Fibroblast of skin of right quadriceps (primary cell): ENCODE measurements around the gene VAV2.
"Not testable (repeated sequence)": the region's sequence is repeated elsewhere in the genome, so short reads cannot be mapped to it uniquely, and the experiment has no call there.

Experiments
- DNase-seq: peaks from one replicate; pipeline ENCODE4 v3.0.0-alpha.2; 2013

VAV2 gene

GRCh38 chr9:133762488-133763271 is 229.4 kb downstream of the VAV2 start:
- no peak for DNase-seq

- DNase-seq, result no peak
These were observed 230.4 kb downstream of the VAV2 start for GRCh38 chr9:133761641-133762248.

GRCh38 chr9:133760713-133761290 is 231.3 kb downstream of the VAV2 start:
- no peak for DNase-seq

- DNase-seq, result no peak
These were observed 232.2 kb downstream of the VAV2 start for GRCh38 chr9:133759946-133760345.

- DNase-seq, result no peak
These were observed 232.8 kb downstream of the VAV2 start for GRCh38 chr9:133759146-133759900.

GRCh38 chr9:133758228-133758627 is 233.9 kb downstream of the VAV2 start:
- DNase-seq, result no peak

- no peak for DNase-seq
These were observed 237.4 kb downstream of the VAV2 start for GRCh38 chr9:133754688-133755227.

GRCh38 chr9:133754187-133754586 is 237.9 kb downstream of the VAV2 start:
- no peak for DNase-seq

- DNase-seq, result no peak
These were observed 239.2 kb downstream of the VAV2 start for GRCh38 chr9:133752739-133753446.

GRCh38 chr9:133750982-133751649 is 241.0 kb downstream of the VAV2 start:
- no peak for DNase-seq

GRCh38 chr9:133747309-133747708 is 244.8 kb downstream of the VAV2 start:
- DNase-seq, result no peak

GRCh38 chr9:133744528-133744927 is 247.6 kb downstream of the VAV2 start:
- not testable (repeated sequence) for DNase-seq

GRCh38 chr9:133742849-133743444 is 249.2 kb downstream of the VAV2 start:
- DNase-seq, result peak; percentile 59

- DNase-seq, result no peak
These were observed 249.9 kb downstream of the VAV2 start for GRCh38 chr9:133742251-133742650.

- DNase-seq, result no peak
These were observed 250.4 kb downstream of the VAV2 start for GRCh38 chr9:133741716-133742115.

GRCh38 chr9:133740911-133741310 is 251.2 kb downstream of the VAV2 start:
- DNase-seq, result no peak

- DNase-seq, result no peak
These were observed 252.5 kb downstream of the VAV2 start for GRCh38 chr9:133739408-133740280.

GRCh38 chr9:133738640-133739225 is 253.4 kb downstream of the VAV2 start:
- DNase-seq, result no peak

- peak; percentile 28 for DNase-seq
These were observed 254.1 kb downstream of the VAV2 start, which contains the start of gene SARDH for GRCh38 chr9:133737774-133738639. Gene SARDH (minus strand): TSS chr9:133738352. CDS start chr9:133734173, 4,179 bp downstream.
